H1 (cell line): ENCODE data around the gene RAB31. TPM values are rescaled to one million over a fixed set of nuclear protein-coding genes. Genes with fewer than 3 reads are reported as not detected.

ENCODE experiments used
- CTCF ChIA-PET: fragments of 300-600 bp; sonication (Branson Sonifier 250); formaldehyde crosslinking; loops from one replicate; lab custom pipeline; 2021; ENCODE audit not compliant: partially characterized antibody; lab: Charles Lee
- POLR2A ChIA-PET: fragments of 300-600 bp; sonication (Branson Sonifier 250); formaldehyde crosslinking; loops from one replicate; lab custom pipeline; 2021; ENCODE audit warnings: inconsistent platforms; ENCODE audit not compliant: partially characterized antibody; lab: Charles Lee
- DNase-seq, 2 experiments: peaks; one replicate each; pipeline versions ENCODE4 v3.0.0 to v3.0.0-alpha.2; 2010 to 2022; ENCODE audit warnings: low spot score in 2 of 2, low read depth in 1 of 2, mixed read lengths in 1 of 2
- FAIRE-seq: peaks from 2 replicates; lab custom pipeline; 2011; peaks lifted over from hg19 to GRCh38; lab: Jason Lieb, UNC
- H2AFZ ChIP-seq: 2 replicates; pipeline ENCODE4 v1.8.1; 2012; ENCODE audit warnings: low read length, inconsistent platforms
- H2AK5ac ChIP-seq: 2 replicates; pipeline ENCODE4 v1.6.1; 2013; ENCODE audit warnings: low read depth, low read length
- H2BK120ac ChIP-seq: replicated peaks from 2 replicates; pipeline ENCODE3; 2013; ENCODE audit warnings: low read depth, low read length, inconsistent platforms
- H2BK12ac ChIP-seq: 2 replicates; pipeline ENCODE4 v1.6.1; 2013; ENCODE audit warnings: low read depth, low read length
- H2BK15ac ChIP-seq: 2 replicates; pipeline ENCODE4 v1.6.1; 2013; ENCODE audit warnings: low read length
- H2BK20ac ChIP-seq: 2 replicates; pipeline ENCODE4 v1.6.1; 2013; ENCODE audit warnings: low read length
- H2BK5ac ChIP-seq: 2 replicates; pipeline ENCODE4 v1.6.1; 2013; ENCODE audit warnings: low read depth, low read length
- H3K14ac ChIP-seq: 2 replicates; pipeline ENCODE4 v1.6.1; 2013; ENCODE audit warnings: inconsistent platforms; ENCODE audit not compliant: insufficient read length
- H3K18ac ChIP-seq: 2 replicates; pipeline ENCODE4 v1.6.1; 2013; ENCODE audit warnings: low read length; ENCODE audit errors: extremely low read depth
- H3K23ac ChIP-seq: 2 replicates; pipeline ENCODE4 v1.6.1; 2013; ENCODE audit warnings: inconsistent platforms; ENCODE audit not compliant: insufficient read length
- H3K23me2 ChIP-seq: 2 replicates; pipeline ENCODE4 v1.6.1; 2013; ENCODE audit warnings: low read depth, low read length
- H3K27ac ChIP-seq: 2 replicates; pipeline ENCODE4 v1.6.1; 2011; ENCODE audit warnings: low read depth, low read length, inconsistent platforms
- H3K27me3 ChIP-seq, 4 experiments: replicated peaks in 1 of 4; 1 replicate in 1 of 4; 2 replicates in 3 of 4; pipeline versions ENCODE4 v1.6.1 to v1.8.1; 2011 to 2013; ENCODE audit warnings: low read length in 3 of 4, mild to moderate bottlenecking in 3 of 4, inconsistent platforms in 2 of 4, mixed read lengths in 2 of 4, moderate library complexity in 1 of 4; ENCODE audit not compliant: control insufficient read depth in 3 of 4, insufficient read depth in 3 of 4; ENCODE audit errors: extremely low read depth in 1 of 4
- H3K36me3 ChIP-seq, 4 experiments: 2 replicates each; pipeline versions ENCODE4 v1.6.1 to v1.8.1; 2011 to 2013; ENCODE audit warnings: mild to moderate bottlenecking in 4 of 4, low read length in 3 of 4, moderate library complexity in 2 of 4, control low read depth in 1 of 4, inconsistent platforms in 1 of 4; ENCODE audit not compliant: insufficient read depth in 4 of 4, control insufficient read depth in 2 of 4
- H3K4ac ChIP-seq: replicated peaks from 2 replicates; pipeline ENCODE3; 2013; ENCODE audit warnings: low read length, low read depth, mixed read lengths, inconsistent platforms; ENCODE audit not compliant: insufficient read length
- H3K4me1 ChIP-seq, 4 experiments: replicated peaks in 1 of 4; 1 replicate in 1 of 4; 2 replicates in 3 of 4; pipeline versions ENCODE4 v1.6.1 to v1.8.1; 2011 to 2013; ENCODE audit warnings: low read length in 3 of 4, inconsistent platforms in 2 of 4, mixed read lengths in 1 of 4; ENCODE audit not compliant: insufficient read depth in 4 of 4, control insufficient read depth in 3 of 4
- H3K4me2 ChIP-seq, 2 experiments: 2 replicates each; pipeline versions ENCODE4 v1.6.1 to v1.8.1; 2011 to 2013; ENCODE audit warnings: low read depth in 2 of 2, low read length in 2 of 2, control low read depth in 1 of 2, inconsistent platforms in 1 of 2, mild to moderate bottlenecking in 1 of 2; ENCODE audit not compliant: insufficient read depth in 1 of 2
- H3K4me3 ChIP-seq, 4 experiments: fragments of 200-600, 300-600 bp in 1 of 4; sonication (generic), shearing (Covaris generic), sonication (Bioruptor Twin) in 1 of 4; 2 replicates each; pipeline versions ENCODE4 v1.5.1 to v1.8.1; 2011 to 2016; ENCODE audit warnings: low read length in 4 of 4, low read depth in 3 of 4, control low read depth in 2 of 4, inconsistent platforms in 2 of 4, mild to moderate bottlenecking in 2 of 4, mixed read lengths in 1 of 4, moderate library complexity in 1 of 4; ENCODE audit not compliant: insufficient read depth in 2 of 4; ENCODE audit errors: extremely low read depth in 1 of 4
- H3K56ac ChIP-seq: replicated peaks from 2 replicates; pipeline ENCODE3; 2013; ENCODE audit warnings: low read depth, mild to moderate bottlenecking, mixed read lengths, low read length, inconsistent platforms; ENCODE audit not compliant: insufficient read length
- H3K79me1 ChIP-seq: 2 replicates; pipeline ENCODE4 v1.6.1; 2013; ENCODE audit warnings: low read depth, low read length, control low read depth
- H3K79me2 ChIP-seq, 2 experiments: 2 replicates each; pipeline versions ENCODE4 v1.6.1 to v1.8.1; 2012 to 2013; ENCODE audit warnings: low read length in 2 of 2, mild to moderate bottlenecking in 2 of 2, inconsistent platforms in 1 of 2; ENCODE audit not compliant: insufficient read depth in 2 of 2, control insufficient read depth in 1 of 2
- H3K9ac ChIP-seq, 4 experiments: replicated peaks in 1 of 4; 1 replicate in 1 of 4; 2 replicates in 3 of 4; pipeline versions ENCODE4 v1.6.1 to v1.8.1; 2011 to 2013; ENCODE audit warnings: low read depth in 3 of 4, low read length in 3 of 4, control low read depth in 2 of 4, mild to moderate bottlenecking in 2 of 4, moderate library complexity in 2 of 4, inconsistent platforms in 1 of 4; ENCODE audit errors: extremely low read depth in 1 of 4
- H3K9me3 ChIP-seq, 2 experiments: 2 replicates each; pipeline versions ENCODE4 v1.6.1 to v1.8.1; 2012 to 2013; ENCODE audit warnings: mild to moderate bottlenecking in 2 of 2, moderate library complexity in 2 of 2, control low read depth in 1 of 2, inconsistent platforms in 1 of 2, low read depth in 1 of 2, low read length in 1 of 2, mixed read lengths in 1 of 2; ENCODE audit not compliant: insufficient read depth in 2 of 2
- H4K20me1 ChIP-seq, 2 experiments: replicated peaks in 1 of 2; 2 replicates each; pipeline versions ENCODE3 to v1.8.1; 2011 to 2013; ENCODE audit warnings: inconsistent platforms in 2 of 2, low read length in 2 of 2, mild to moderate bottlenecking in 1 of 2; ENCODE audit not compliant: insufficient read depth in 2 of 2, control insufficient read depth in 1 of 2
- H4K5ac ChIP-seq: 2 replicates; pipeline ENCODE4 v1.6.1; 2013; ENCODE audit warnings: low read length, low read depth, mixed read lengths, inconsistent platforms; ENCODE audit not compliant: insufficient read length
- H4K8ac ChIP-seq: 2 replicates; pipeline ENCODE4 v1.8.0; 2013; ENCODE audit warnings: mild to moderate bottlenecking, moderate library complexity, low read length, inconsistent platforms; ENCODE audit not compliant: insufficient read depth; ENCODE audit errors: extremely low read depth
- H4K91ac ChIP-seq: replicated peaks from 2 replicates; pipeline ENCODE3; 2013; ENCODE audit warnings: low read length, mixed read lengths, inconsistent platforms; ENCODE audit not compliant: insufficient read length
- CEBPB ChIP-seq: IDR thresholded peaks from 2 replicates; pipeline ENCODE4 v1.6.1; 2012; ENCODE audit warnings: low read depth, low read length
- WGBS, 2 experiments: shearing (Covaris generic) in 1 of 2; methylation state at CpG; one replicate each; pipeline versions ENCODE4 v1.1.6 to v1.1.7; 2013 to 2015; ENCODE audit warnings: low lambda C conversion rate in 2 of 2, mixed read lengths in 2 of 2, inconsistent platforms in 1 of 2, low coverage in 1 of 2, missing lambda C conversion rate in 1 of 2; ENCODE audit not compliant: insufficient replicate concordance in 2 of 2, insufficient coverage in 1 of 2, insufficient read length in 1 of 2; ENCODE audit errors: extremely low coverage in 1 of 2, missing lambda C conversion rate in 1 of 2; 5-methylcytosine and 5-hydroxymethylcytosine counted together
- polyA plus RNA-seq, 7 experiments: library from polyadenylated mRNA; depleted of rRNA in 3 of 7; stranded (reverse) in 5 of 7; unstranded in 2 of 7; fragments of >200 nt in 5 of 7; fragments of 200-250 nt in 2 of 7; gene quantifications; 1 replicate in 5 of 7; 2 replicates in 1 of 7; 4 replicates in 1 of 7; pipeline versions ENCODE4 v1.2.1 to v1.2.3, GENCODE V29; 2011 to 2013; ENCODE audit warnings: missing spikeins in 2 of 7, mixed read lengths in 2 of 7
- total RNA-seq: library from RNA; stranded (reverse); fragmentation: NEBNext Ultra II Directional; extraction: Animal tissue kit (Norgen Biotek cat#: 25700); gene quantifications from 2 replicates; pipeline ENCODE4 v1.2.1, GENCODE V29; 2021

The RAB31 gene
- total and polyA plus RNA-seq, 2 of the 8 experiments (the other 6 are each of a cell fraction or from before 2014, with no cell fraction given), result 15.2 to 40.9 TPM

GRCh38 chr18:9732031-9732430, 23.9 kb downstream of the RAB31 start:
- Histone ChIP-seq H2BK15ac (no peak overlapping the region), H3K79me2 (no peaks in the 10 kb centered on the region; a peak in 1 of 4 replicates), H3K27ac (no peak overlapping the region), H2BK20ac (no peak overlapping the region), H3K56ac (no peak overlapping the region), H4K8ac (no peak overlapping the region), H4K20me1 (no peaks in the 10 kb centered on the region), H3K27me3 (no peaks in the 10 kb centered on the region), H3K4me1 (peaks cover 3 to 6% (median 4%) of the 10 kb centered on the region in 4 experiments), H2BK12ac (no peak overlapping the region), H3K4me2 (no peak overlapping the region), H3K4ac (no peak overlapping the region), H4K91ac (no peak overlapping the region), H3K9ac (no peak overlapping the region), H3K9me3 (no peaks in the 10 kb centered on the region), H3K23me2 (no peaks in the 10 kb centered on the region), H2AFZ (no peak overlapping the region), H3K18ac (no peak overlapping the region), H3K36me3 (no peaks in the 10 kb centered on the region), H3K14ac (no peak overlapping the region), H3K23ac (no peak overlapping the region), H2BK120ac (no peak overlapping the region), H3K79me1 (no peaks in the 10 kb centered on the region), H4K5ac (no peak overlapping the region), H2BK5ac (no peak overlapping the region), H3K4me3 (no peak overlapping the region), H2AK5ac (no peak overlapping the region)
- ChIA-PET CTCF (interaction anchor here (0.8 to 1.5 kb wide), 4 partner anchors 10 to 168 kb away, joined by 3 to 4 read pairs (median 4); no protein-coding TSS in a partner anchor), POLR2A (interaction anchor here (0.9 kb wide), 1 partner anchor 11 kb away, joined by 3 read pairs; no protein-coding TSS in a partner anchor)
- DNase-seq, result no peak
- 83% methylated on average over 9 of the region's 9 CpGs; no CpG with 5 or more reads in 1 of the 2 experiments for WGBS, 2 experiments
- FAIRE-seq, result no peak
- TF ChIP-seq CEBPB, result no peak
